Trophoblast cell (in vitro differentiated cells and primary cell): ENCODE results near the gene RASGEF1C.

Experiments
- DNase-seq, 2 donors: peaks; one replicate each; pipeline ENCODE4 v3.0.0-alpha.2; 2016
- H2AFZ ChIP-seq: 2 replicates; pipeline ENCODE4 v1.6.1; 2013; ENCODE audit warnings: low read length, moderate library complexity, mild to moderate bottlenecking; ENCODE audit not compliant: insufficient read depth, poor library complexity
- H2AK5ac ChIP-seq: 2 replicates; pipeline ENCODE4 v1.6.1; 2013; ENCODE audit warnings: mild to moderate bottlenecking, low read length
- H2BK120ac ChIP-seq: 2 replicates; pipeline ENCODE4 v1.6.1; 2013; ENCODE audit warnings: low read length, mild to moderate bottlenecking, moderate library complexity; ENCODE audit not compliant: insufficient read depth, poor library complexity
- H2BK12ac ChIP-seq: 2 replicates; pipeline ENCODE4 v1.6.1; 2013; ENCODE audit warnings: mild to moderate bottlenecking, low read length, moderate library complexity
- H2BK5ac ChIP-seq: 2 replicates; pipeline ENCODE4 v1.6.1; 2013; ENCODE audit warnings: low read length, low read depth, moderate library complexity, mild to moderate bottlenecking; ENCODE audit not compliant: poor library complexity
- H3K14ac ChIP-seq: 2 replicates; pipeline ENCODE4 v1.6.1; 2013; ENCODE audit warnings: mild to moderate bottlenecking, low read length
- H3K18ac ChIP-seq: 2 replicates; pipeline ENCODE4 v1.6.1; 2013; ENCODE audit warnings: mild to moderate bottlenecking, low read length
- H3K23ac ChIP-seq: 2 replicates; pipeline ENCODE4 v1.6.1; 2013; ENCODE audit warnings: low read length
- H3K27ac ChIP-seq: 2 replicates; pipeline ENCODE4 v1.5.1; 2013; ENCODE audit warnings: low read depth, mild to moderate bottlenecking, inconsistent platforms, low read length, moderate library complexity
- H3K27me3 ChIP-seq: 2 replicates; pipeline ENCODE4 v1.6.1; 2013; ENCODE audit warnings: inconsistent platforms, mild to moderate bottlenecking, low read length, moderate library complexity; ENCODE audit not compliant: insufficient read depth
- H3K36me3 ChIP-seq, 2 experiments: 1 replicate in 1 of 2; 2 replicates in 1 of 2; pipeline ENCODE4 v1.6.1; 2013; ENCODE audit warnings: low read length in 2 of 2, mild to moderate bottlenecking in 2 of 2, moderate library complexity in 1 of 2; ENCODE audit not compliant: insufficient read depth in 2 of 2, control insufficient read depth in 1 of 2
- H3K4ac ChIP-seq: 2 replicates; pipeline ENCODE4 v1.6.1; 2013; ENCODE audit warnings: low read depth, mild to moderate bottlenecking, low read length, moderate library complexity
- H3K4me1 ChIP-seq, 2 experiments: 1 replicate in 1 of 2; 2 replicates in 1 of 2; pipeline ENCODE4 v1.6.1; 2013; ENCODE audit warnings: low read length in 2 of 2, mild to moderate bottlenecking in 2 of 2, moderate library complexity in 1 of 2; ENCODE audit not compliant: insufficient read depth in 2 of 2, control insufficient read depth in 1 of 2
- H3K4me2 ChIP-seq: 2 replicates; pipeline ENCODE4 v1.6.1; 2013; ENCODE audit warnings: inconsistent platforms, mild to moderate bottlenecking, low read length, moderate library complexity
- H3K4me3 ChIP-seq: 2 replicates; pipeline ENCODE4 v1.5.1; 2013; ENCODE audit warnings: mild to moderate bottlenecking, low read depth, low read length, inconsistent platforms
- H3K79me1 ChIP-seq: one replicate; pipeline ENCODE4 v1.6.1; 2013; ENCODE audit warnings: low read length
- H3K79me2 ChIP-seq: 2 replicates; pipeline ENCODE4 v1.6.1; 2013; ENCODE audit warnings: low read length, mild to moderate bottlenecking; ENCODE audit not compliant: control insufficient read depth, insufficient read depth, poor library complexity
- H3K9ac ChIP-seq: 2 replicates; pipeline ENCODE4 v1.6.1; 2013; ENCODE audit warnings: mild to moderate bottlenecking, low read length
- H3K9me3 ChIP-seq: 2 replicates; pipeline ENCODE4 v1.6.1; 2013; ENCODE audit warnings: low read depth, mild to moderate bottlenecking, control low read depth, inconsistent platforms, low read length; ENCODE audit not compliant: insufficient read depth
- H4K12ac ChIP-seq: 2 replicates; pipeline ENCODE4 v1.6.1; 2013; ENCODE audit warnings: low read depth, mild to moderate bottlenecking, low read length, moderate library complexity
- H4K8ac ChIP-seq: 2 replicates; pipeline ENCODE4 v1.6.1; 2013; ENCODE audit warnings: low read depth, mild to moderate bottlenecking, low read length, moderate library complexity
- H4K91ac ChIP-seq: one replicate; pipeline ENCODE4 v1.6.1; 2013; ENCODE audit warnings: low read depth, mild to moderate bottlenecking, low read length, moderate library complexity
- WGBS: extraction: QIAGEN DNeasy Blood & Tissue Kit; methylation state at CpG from one replicate; pipeline ENCODE4 v1.1.7; 2013; ENCODE audit warnings: missing lambda C conversion rate; ENCODE audit not compliant: insufficient read length, insufficient coverage; ENCODE audit errors: extremely low coverage; 5-methylcytosine and 5-hydroxymethylcytosine counted together

RASGEF1C gene

GRCh38 chr5:180133060-180133459 is 76.0 kb downstream of the RASGEF1C start:
- H3K23ac ChIP-seq, result no peak overlapping the region
- H3K27me3 ChIP-seq, result no peaks in the 10 kb centered on the region
- peaks cover 2% of the 10 kb centered on the region for H3K9me3 ChIP-seq
- no peak overlapping the region for H3K4ac ChIP-seq
- H3K4me1 ChIP-seq, result no peaks in the 10 kb centered on the region
- H2AK5ac ChIP-seq, result no peak overlapping the region
- no peak overlapping the region for H3K27ac ChIP-seq
- H2AFZ ChIP-seq, result no peak overlapping the region
- H2BK5ac ChIP-seq, result no peak overlapping the region
- no peak overlapping the region for H3K4me3 ChIP-seq
- no peak overlapping the region for H3K9ac ChIP-seq
- H3K79me1 ChIP-seq, result no peaks in the 10 kb centered on the region
- H4K12ac ChIP-seq, result no peak overlapping the region
- H2BK12ac ChIP-seq, result no peak overlapping the region
- H4K8ac ChIP-seq, result no peak overlapping the region
- H4K91ac ChIP-seq, result no peak overlapping the region
- whole genome bisulfite sequencing, result no CpG with 5 or more reads among the region's 9 CpGs
- H3K18ac ChIP-seq, result no peak overlapping the region
- H3K4me2 ChIP-seq, result no peak overlapping the region
- no peak for DNase-seq
- H3K36me3 ChIP-seq, result no peaks in the 10 kb centered on the region
- no peak overlapping the region for H3K14ac ChIP-seq
- no peaks in the 10 kb centered on the region for H3K79me2 ChIP-seq
- no peak overlapping the region for H2BK120ac ChIP-seq

GRCh38 chr5:180130876-180131740 is 77.9 kb downstream of the RASGEF1C start:
- H3K4ac ChIP-seq, result no peak overlapping the region
- H2BK5ac ChIP-seq, result no peak overlapping the region
- no peaks in the 10 kb centered on the region for H3K9me3 ChIP-seq
- H3K18ac ChIP-seq, result no peak overlapping the region
- no peak overlapping the region for H2AFZ ChIP-seq
- no peak overlapping the region for H3K4me2 ChIP-seq
- no peak overlapping the region for H3K27ac ChIP-seq
- no peak overlapping the region for H4K12ac ChIP-seq
- no peak for DNase-seq
- H2BK120ac ChIP-seq, result no peak overlapping the region
- no CpG with 5 or more reads among the region's 26 CpGs for WGBS
- no peaks in the 10 kb centered on the region for H3K4me1 ChIP-seq
- no peaks in the 10 kb centered on the region for H3K36me3 ChIP-seq
- H2BK12ac ChIP-seq, result no peak overlapping the region
- H4K91ac ChIP-seq, result no peak overlapping the region
- no peak overlapping the region for H3K4me3 ChIP-seq
- H3K9ac ChIP-seq, result no peak overlapping the region
- no peaks in the 10 kb centered on the region for H3K27me3 ChIP-seq
- H3K23ac ChIP-seq, result no peak overlapping the region
- H3K79me1 ChIP-seq, result no peaks in the 10 kb centered on the region
- no peak overlapping the region for H4K8ac ChIP-seq
- H3K79me2 ChIP-seq, result no peaks in the 10 kb centered on the region
- no peak overlapping the region for H3K14ac ChIP-seq
- H2AK5ac ChIP-seq, result no peak overlapping the region

GRCh38 chr5:180130291-180130869 is 78.6 kb downstream of the RASGEF1C start:
- WGBS, result no CpG with 5 or more reads among the region's 16 CpGs
- Histone ChIP-seq H3K27me3 (no peaks in the 10 kb centered on the region), H2AFZ (no peak overlapping the region), H4K91ac (no peak overlapping the region), H3K18ac (no peak overlapping the region), H3K9ac (no peak overlapping the region), H3K79me1 (no peaks in the 10 kb centered on the region), H2BK5ac (no peak overlapping the region), H3K79me2 (no peaks in the 10 kb centered on the region), H3K14ac (no peak overlapping the region), H3K27ac (no peak overlapping the region), H3K4me1 (no peaks in the 10 kb centered on the region), H2BK120ac (no peak overlapping the region), H2AK5ac (no peak overlapping the region), H3K36me3 (no peaks in the 10 kb centered on the region), H3K23ac (no peak overlapping the region), H3K4me2 (no peak overlapping the region), H4K8ac (no peak overlapping the region), H4K12ac (no peak overlapping the region), H3K9me3 (no peaks in the 10 kb centered on the region), H3K4ac (no peak overlapping the region), H3K4me3 (no peak overlapping the region), H2BK12ac (no peak overlapping the region)
- no peak for DNase-seq

- DNase-seq, result no peak
- Histone ChIP-seq H3K18ac (no peak overlapping the region), H3K4ac (no peak overlapping the region), H3K27me3 (no peaks in the 10 kb centered on the region), H3K14ac (no peak overlapping the region), H2BK120ac (no peak overlapping the region), H2AFZ (no peak overlapping the region), H3K4me2 (no peak overlapping the region), H2BK5ac (no peak overlapping the region), H4K91ac (no peak overlapping the region), H3K36me3 (no peaks in the 10 kb centered on the region), H3K79me2 (no peaks in the 10 kb centered on the region), H3K23ac (no peak overlapping the region), H2BK12ac (no peak overlapping the region), H3K79me1 (no peaks in the 10 kb centered on the region), H3K9ac (no peak overlapping the region), H3K9me3 (no peaks in the 10 kb centered on the region), H4K12ac (no peak overlapping the region), H3K4me1 (no peaks in the 10 kb centered on the region), H4K8ac (no peak overlapping the region), H3K27ac (no peak overlapping the region), H2AK5ac (no peak overlapping the region), H3K4me3 (no peak overlapping the region)
- no CpG with 5 or more reads among the region's 27 CpGs for WGBS
Observed at GRCh38 chr5:180129291-180130190, 79.5 kb downstream of the RASGEF1C start.
